HG03060 (cell line): ENCODE data around the gene RPL26.
"Not testable (repeated sequence)": the region's sequence is repeated elsewhere in the genome, so short reads cannot be mapped to it uniquely, and the experiment has no call there.

ENCODE experiments used
- ATAC-seq: cut with Tn5 transposase; IDR thresholded peaks from one replicate; pipeline ENCODE4 v1.9.1; 2021; ENCODE audit warnings: low read depth, moderate number of reproducible peaks; ENCODE audit not compliant: unreplicated experiment

Gene RPL26

DNA sequence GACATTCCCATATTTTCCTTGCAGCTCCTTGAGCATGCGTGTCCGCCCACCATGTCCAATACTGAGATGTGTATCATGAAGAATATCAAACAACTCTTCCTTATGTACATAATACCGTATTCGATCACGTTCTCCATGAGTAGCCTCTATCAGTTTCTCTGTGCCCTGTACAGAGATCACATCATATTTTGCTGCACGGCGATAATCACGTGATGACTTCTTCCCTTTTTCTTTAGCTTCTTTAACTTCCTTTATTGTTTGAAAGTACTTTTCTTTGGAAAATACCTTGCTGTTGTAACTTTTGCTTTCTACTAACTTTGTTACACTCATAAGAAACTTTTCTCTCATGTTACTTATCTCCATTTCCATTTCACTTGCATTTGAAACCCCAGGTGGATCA is 13.0 kb downstream of the RPL26 start:
- ATAC-seq, result no peak

GRCh38 chr17:8368193-8368592 is 14.8 kb downstream of the RPL26 start:
- ATAC-seq, result no peak

DNA sequence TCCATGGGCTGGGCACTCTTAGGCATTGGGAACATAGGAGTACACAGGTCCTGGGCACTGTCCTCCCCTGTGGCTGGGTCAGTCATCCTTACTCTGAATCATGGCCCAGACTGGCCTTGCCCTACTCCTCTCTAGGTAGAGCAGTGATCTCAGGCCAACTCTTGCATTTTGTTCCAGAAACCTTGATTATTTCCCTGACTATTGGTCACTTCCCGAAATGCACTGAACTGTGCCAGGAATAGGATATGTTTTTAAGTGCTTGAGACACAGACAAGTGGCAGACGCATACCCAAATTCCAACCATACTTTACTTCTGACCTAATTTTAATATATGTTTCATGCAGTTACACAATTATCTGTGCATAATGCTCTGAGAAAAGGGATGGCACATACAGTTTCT is 16.8 kb downstream of the RPL26 start:
- ATAC-seq, result no peak

DNA sequence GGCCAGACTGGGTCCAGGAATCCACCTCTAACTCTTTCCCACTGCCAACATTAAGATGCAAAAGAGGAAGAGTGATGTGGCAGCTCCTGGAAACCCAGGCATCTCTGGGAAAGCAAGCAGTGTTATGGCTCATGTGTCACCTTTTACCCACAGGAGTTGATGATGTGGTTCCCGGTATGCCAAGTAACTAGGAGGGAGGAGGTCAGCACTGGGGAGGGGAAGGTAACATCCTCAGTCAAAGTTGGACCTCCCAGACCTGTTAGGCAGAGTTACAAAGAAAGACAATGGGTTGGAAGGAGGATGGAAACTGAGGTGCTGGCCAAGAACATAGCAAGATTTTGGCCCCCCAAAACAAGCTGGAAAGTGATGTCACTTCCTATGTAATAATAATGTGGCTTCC is 17.9 kb downstream of the RPL26 start:
- ATAC-seq, result no peak

DNA sequence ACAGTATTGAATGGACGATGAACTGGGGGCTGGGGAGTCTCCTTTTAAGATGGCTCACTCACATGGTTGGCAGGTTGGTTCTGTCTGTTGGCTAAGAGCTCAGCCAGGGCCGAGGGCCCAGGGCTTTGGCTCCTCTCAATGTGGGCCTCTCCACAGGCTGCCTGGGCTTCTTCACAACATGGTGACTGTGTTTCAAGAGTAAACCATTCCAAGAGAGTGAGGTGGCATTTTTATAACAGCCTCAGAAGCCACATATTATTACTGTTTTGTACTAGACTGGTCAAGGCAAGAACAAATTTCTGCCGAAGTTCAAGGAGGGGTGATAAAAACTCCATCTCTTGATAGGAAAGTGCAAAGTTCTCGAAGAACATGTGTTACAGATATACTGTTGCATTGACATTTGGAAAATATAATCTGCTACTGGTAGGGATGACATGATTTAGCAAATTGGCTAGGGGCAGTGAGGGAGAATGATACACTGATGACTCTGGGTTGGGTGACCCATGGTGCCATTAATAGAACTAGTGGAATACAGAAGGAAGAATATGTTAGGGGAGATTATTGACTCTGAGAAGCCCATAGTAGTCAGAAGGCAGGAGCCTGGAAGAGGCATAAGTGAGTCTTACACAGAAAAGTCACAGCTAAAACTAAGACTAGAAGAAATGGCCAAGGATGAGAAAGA is 20.2 kb downstream of the RPL26 start:
- no peak for ATAC-seq

- ATAC-seq, result no peak
Observed at GRCh38 chr17:8360751-8361150, 22.2 kb downstream of the RPL26 start.

GRCh38 chr17:8360260-8360659 is 22.7 kb downstream of the RPL26 start:
- no peak for ATAC-seq

DNA sequence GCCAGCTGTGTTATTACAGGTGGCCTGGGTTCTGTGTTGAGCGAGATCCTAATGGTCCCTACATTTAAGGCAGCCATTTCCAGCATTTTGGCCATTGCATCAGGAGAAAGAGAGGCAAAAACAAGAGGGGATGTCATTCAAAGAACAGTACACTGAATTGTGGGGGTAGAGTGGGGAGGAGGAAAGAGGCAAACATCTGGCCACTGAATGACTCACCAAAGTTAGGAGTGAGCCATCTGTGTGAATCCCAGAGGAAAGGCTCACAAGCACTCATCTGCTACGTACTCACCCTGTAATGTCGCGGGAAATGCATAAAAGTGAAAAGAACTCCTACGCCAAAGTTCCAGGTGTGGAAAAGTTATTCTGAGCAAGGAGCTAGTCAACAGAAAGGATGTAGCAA is 23.2 kb downstream of the RPL26 start:
- no peak for ATAC-seq

- no peak for ATAC-seq
Observed at GRCh38 chr17:8357910-8358309, 25.1 kb downstream of the RPL26 start.

DNA sequence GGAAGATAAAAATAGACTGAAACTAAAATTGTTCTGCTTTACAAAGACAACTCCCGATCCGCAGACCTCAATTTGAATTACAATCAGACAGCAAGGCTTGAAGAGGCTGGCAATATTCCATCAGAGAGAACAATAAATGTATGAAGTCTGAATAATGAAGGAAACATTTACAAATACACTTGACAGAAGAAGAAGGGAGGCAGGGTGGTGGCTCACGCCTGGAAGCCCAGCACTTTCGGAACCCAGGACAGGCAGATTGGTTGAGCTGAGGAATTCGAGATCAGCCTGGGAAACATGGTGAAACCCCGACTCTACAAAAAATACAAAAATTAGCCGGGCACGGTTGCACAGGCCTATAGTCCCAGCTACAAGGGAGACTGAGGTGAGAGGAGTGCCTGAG is 28.8 kb downstream of the RPL26 start:
- ATAC-seq, result no peak

DNA sequence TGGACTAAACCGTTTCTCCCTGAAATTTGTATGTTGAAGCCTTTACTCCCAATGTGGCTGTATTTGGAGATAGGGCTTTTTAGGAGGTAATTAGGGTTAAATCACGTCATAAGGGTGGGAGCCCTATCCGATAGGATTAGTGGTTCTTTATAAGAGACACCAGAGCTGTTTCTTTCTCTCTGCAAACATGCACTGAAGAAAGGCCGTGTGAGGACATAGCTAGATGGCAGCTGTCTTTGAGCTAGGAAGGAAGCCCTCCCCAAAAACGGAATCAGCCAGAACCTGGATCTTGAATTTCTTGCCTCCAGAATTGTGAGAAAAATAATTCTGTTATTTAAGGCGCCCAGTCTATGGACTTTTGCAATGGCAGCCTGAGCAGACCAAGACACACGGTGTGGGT is 29.3 kb downstream of the RPL26 start:
- ATAC-seq, result no peak

GRCh38 chr17:8350339-8350738 is 32.7 kb downstream of the RPL26 start:
- no peak for ATAC-seq

GRCh38 chr17:8347001-8347400 is 36.0 kb downstream of the RPL26 start:
- not testable (repeated sequence) for ATAC-seq

- no peak for ATAC-seq
Observed at GRCh38 chr17:8345951-8346665, 36.9 kb downstream of the RPL26 start.

DNA sequence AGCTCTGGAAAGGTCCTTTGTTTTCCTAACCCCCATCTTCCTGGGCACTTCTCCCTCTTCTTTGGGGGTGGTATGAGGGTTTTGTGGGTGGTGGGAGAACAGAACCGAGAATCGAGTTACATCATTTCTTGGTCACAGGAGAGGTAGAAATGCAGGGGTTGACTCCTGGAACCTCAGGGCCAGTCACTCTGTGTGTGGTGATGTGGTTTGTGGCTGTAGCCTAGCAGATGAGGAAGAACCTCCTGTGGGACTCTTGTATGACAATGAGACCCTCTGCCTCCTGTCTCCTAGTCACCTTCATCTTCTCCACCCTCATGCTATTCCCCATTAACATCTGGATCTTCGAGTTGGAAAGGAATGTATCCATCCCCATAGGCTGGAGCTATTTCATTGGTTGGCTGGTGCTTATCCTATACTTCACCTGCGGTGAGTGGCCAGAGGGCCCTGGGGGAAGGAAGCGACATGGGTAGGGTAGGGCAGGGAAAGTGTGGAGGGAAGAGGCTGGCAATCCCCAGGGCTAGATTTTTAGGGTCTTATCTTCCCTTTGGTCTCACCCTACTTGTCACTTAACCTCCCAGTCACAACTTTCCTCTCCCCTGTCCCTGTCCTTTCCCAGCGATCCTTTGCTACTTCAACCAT is 37.8 kb downstream of the RPL26 start:
- no peak for ATAC-seq

GRCh38 chr17:8341456-8341855 is 41.5 kb downstream of the RPL26 start:
- ATAC-seq, result no peak

GRCh38 chr17:8339540-8339939 is 43.5 kb downstream of the RPL26 start, which contains the start of gene ODF4:
Gene ODF4, plus strand, starts transcription at chr17:8339840. Its CDS starts 212 bp downstream, at chr17:8340052.
- no peak for ATAC-seq

DNA sequence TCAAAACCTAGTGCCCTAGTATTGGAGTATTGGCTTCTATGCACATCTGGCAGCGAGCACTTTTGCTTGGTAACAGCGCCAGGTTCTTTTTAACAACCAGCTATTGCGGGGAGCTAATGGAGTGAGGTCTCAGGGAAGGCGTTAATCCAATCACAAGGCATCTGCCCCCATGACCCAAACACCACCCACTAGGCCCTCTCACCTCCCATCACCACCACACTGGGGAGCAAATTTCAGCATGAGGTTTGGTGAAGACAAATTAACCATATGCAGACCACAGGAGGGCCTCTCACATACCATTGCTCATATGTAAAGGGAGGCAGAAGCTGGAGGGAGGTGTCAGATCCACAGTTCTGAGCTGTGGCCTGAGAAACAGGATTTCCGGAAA is 44.2 kb downstream of the RPL26 start:
- ATAC-seq, result no peak

DNA sequence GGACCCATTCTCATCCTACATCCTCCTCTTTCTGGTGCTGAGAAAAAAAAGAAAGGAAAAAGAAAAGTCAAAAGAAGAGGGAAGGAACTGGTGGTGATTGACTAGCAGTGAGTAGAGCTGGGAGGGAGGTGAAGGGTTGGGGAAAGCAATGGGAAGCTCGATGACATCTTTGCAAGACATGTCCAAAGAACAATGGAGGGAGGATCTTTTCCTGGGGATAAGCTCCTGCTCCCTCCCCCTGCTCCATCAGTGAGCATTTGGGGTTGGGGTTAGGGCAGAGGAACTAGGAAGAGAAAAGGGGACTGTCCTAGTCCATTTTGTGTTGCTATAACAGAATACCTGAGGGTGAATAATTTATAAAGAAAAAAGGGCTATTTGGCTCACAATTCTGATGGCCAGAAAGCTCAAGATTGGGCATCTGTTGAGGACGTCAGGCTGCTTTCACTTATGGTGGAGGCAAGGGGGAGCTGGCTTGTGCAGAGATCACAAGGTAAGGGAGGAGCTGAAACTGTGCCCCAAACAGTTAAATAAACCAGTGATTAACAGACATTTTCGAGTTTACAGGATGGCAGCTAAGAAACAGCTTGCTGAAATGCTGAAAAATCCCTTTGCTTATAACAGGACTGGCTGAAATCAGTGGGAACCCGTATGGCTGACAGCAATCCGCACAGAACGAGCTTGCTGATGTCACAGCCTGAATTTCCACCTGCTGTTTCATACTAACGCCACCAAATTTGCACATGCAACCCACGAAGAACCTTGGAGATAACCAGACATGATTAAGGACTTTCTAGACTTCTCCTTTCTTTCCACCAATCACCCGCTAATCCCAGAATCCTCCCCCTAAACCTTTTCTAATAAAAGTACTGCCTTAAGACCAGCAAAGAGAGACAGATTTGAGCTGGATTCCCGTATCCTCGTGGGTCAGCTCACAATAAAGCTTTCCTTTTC is 44.9 kb downstream of the RPL26 start:
- ATAC-seq, result no peak

DNA sequence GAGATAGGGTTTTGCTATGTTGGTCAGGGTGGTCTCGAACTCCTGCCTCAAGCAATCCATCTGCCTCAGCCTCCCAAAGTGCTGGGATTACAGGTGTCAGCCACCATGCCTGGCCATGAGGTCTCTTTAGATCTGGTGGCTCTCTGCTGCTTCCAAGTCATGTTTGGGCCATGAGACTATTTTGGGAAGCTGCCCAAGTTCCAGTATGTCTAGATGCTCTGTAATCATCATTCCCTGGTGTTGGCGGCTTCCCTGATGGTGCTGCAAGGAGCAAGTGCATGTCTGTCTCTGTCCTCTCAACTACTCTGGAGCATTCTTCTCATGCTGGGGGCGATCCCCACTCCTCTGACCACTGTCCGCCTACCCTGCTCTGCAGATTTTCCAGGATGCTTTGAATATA is 49.7 kb downstream of the RPL26 start:
- no peak for ATAC-seq

- ATAC-seq, result no peak
Observed at GRCh38 chr17:8332688-8333087, 50.3 kb downstream of the RPL26 start.
